ENCODE measurements around the gene PRRG4.
"Not testable (repeated sequence)": the region's sequence is repeated elsewhere in the genome, so short reads cannot be mapped to it uniquely, and the experiment has no call there.

The PRRG4 gene

DNA sequence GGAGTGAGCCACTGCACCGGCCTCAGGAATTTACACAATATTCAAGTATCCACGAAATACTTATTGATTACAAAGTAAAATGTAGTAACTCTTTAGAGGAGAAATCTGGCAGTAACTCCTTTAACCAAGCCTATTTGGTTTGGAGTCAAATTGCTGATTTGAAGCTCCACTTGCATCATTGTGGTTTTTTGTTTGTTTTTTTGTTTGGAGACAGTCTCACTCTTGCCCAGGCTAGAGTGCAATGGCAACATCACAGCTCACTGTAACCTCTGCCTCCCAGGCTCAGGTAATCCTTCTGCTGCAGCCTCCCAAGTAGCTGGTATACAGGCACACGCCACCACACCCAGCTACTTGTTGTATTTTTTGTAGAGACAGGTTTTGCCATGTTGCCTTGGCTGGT, 56.5 kb downstream of the PRRG4 start:
- no peak overlapping the region for H3K27ac ChIP-seq (ENCODE audit: low read length)
- no peak overlapping the region for H3K9ac ChIP-seq (ENCODE audit: low read depth, low read length)
- H3K4me2 ChIP-seq (ENCODE audit: insufficient read depth, low read length): no peak overlapping the region
- H3K79me2 ChIP-seq (ENCODE audit: insufficient read depth, low read length): no peaks in the 10 kb centered on the region
- no peaks in the 10 kb centered on the region for H3K9me3 ChIP-seq (ENCODE audit: insufficient read depth, low read length, severe bottlenecking)
- no peaks in the 10 kb centered on the region for H3K36me3 ChIP-seq (ENCODE audit: insufficient read depth, low read length)
- no peaks in the 10 kb centered on the region for H4K20me1 ChIP-seq (ENCODE audit: insufficient read depth, low read length)
- H2AFZ ChIP-seq (ENCODE audit: low read depth, low read length): no peak overlapping the region
- ATAC-seq (ENCODE audit: insufficient read depth, low read depth) (no peak), DNase-seq (no peak)
- no peak overlapping the region for H3K4me3 ChIP-seq (ENCODE audit: low read depth in 1 of 2, low read length in 2 of 2)
- TF ChIP-seq EZH2 (IDR thresholded peaks at IDR 0.05; ENCODE audit: borderline replicate concordance, low read depth, low read length, severe bottlenecking): no peak
- TF ChIP-seq, protein P1, sequence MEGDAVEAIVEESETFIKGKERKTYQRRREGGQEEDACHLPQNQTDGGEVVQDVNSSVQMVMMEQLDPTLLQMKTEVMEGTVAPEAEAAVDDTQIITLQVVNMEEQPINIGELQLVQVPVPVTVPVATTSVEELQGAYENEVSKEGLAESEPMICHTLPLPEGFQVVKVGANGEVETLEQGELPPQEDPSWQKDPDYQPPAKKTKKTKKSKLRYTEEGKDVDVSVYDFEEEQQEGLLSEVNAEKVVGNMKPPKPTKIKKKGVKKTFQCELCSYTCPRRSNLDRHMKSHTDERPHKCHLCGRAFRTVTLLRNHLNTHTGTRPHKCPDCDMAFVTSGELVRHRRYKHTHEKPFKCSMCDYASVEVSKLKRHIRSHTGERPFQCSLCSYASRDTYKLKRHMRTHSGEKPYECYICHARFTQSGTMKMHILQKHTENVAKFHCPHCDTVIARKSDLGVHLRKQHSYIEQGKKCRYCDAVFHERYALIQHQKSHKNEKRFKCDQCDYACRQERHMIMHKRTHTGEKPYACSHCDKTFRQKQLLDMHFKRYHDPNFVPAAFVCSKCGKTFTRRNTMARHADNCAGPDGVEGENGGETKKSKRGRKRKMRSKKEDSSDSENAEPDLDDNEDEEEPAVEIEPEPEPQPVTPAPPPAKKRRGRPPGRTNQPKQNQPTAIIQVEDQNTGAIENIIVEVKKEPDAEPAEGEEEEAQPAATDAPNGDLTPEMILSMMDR (IDR thresholded peaks at IDR 0.05; ENCODE audit: borderline replicate concordance, extremely low read depth, low read length, poor library complexity, severe bottlenecking): no peak
- H3K27me3 ChIP-seq (ENCODE audit: insufficient read depth, low read length, poor library complexity): no peaks in the 10 kb centered on the region
- H3K4me1 ChIP-seq (ENCODE audit: insufficient read depth, low read length): 0 out of 2 replicates have a peak, but pooled peaks cover under 1% of the 10 kb centered on the region

DNA sequence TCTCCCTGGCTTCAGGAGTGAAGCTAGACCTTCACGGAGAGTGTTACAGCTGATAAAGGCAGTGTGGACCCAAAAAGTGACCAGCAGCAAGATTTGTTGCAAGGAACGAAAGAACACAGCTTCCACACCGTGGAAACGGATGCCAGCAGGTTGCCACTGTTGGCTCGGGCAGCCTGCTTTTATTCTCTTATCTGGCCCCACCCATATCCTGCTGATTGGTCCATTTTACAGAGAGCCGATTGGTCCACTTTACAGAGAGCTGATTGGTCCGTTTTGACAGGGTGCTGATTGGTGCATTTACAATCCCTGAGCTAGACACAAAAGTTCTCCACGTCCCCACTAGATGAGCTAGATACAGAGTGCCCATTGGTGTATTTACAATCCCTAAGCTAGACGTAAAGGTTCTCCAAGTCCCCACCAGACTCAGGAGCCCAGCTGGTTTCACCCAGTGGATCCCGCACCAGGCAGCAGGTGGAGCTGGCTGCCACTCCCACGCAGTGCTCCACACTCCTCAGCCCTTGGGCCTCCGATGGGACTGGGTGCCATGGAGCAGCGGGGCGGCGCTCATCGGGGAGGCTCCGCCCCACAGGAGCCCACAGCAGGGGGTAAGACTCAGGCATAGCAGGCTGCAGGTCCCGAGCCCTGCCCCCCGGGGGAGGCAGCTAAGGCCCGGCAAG, 58.1 kb downstream of the PRRG4 start:
- H3K27ac ChIP-seq (ENCODE audit: low read length); DNase-seq; H3K9ac ChIP-seq (ENCODE audit: low read depth, low read length); H4K20me1 ChIP-seq (ENCODE audit: insufficient read depth, low read length); H3K4me2 ChIP-seq (ENCODE audit: insufficient read depth, low read length); H3K9me3 ChIP-seq (ENCODE audit: insufficient read depth, low read length, severe bottlenecking); H3K79me2 ChIP-seq (ENCODE audit: insufficient read depth, low read length); H3K4me3 ChIP-seq (ENCODE audit: low read depth in 1 of 2, low read length in 2 of 2); H3K36me3 ChIP-seq (ENCODE audit: insufficient read depth, low read length); H3K27me3 ChIP-seq (ENCODE audit: insufficient read depth, low read length, poor library complexity); ATAC-seq (ENCODE audit: insufficient read depth, low read depth); H2AFZ ChIP-seq (ENCODE audit: low read depth, low read length): not testable (repeated sequence)
- H3K4me1 ChIP-seq (ENCODE audit: insufficient read depth, low read length): peaks cover 13% of the 10 kb centered on the region

DNA sequence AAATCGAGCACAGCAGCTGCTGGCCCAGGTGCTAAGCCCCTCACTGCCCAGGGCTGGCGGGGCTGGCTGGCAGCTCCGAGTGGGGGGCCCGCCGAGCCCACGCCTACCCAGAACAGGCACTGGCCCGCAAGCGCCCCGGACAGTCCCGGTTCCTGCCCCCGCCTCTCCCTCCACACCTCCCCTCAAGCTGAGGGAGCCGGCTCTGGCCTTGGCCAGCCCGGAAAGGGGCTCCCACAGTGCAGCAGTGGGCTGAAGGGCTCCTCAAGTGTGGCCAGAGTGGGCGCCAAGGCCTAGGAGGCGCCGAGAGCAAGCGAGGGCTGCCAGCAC, 58.6 kb downstream of the PRRG4 start:
- not testable (repeated sequence) for H3K79me2 ChIP-seq (ENCODE audit: insufficient read depth, low read length); H3K27me3 ChIP-seq (ENCODE audit: insufficient read depth, low read length, poor library complexity); H3K36me3 ChIP-seq (ENCODE audit: insufficient read depth, low read length); H2AFZ ChIP-seq (ENCODE audit: low read depth, low read length); H3K4me3 ChIP-seq (ENCODE audit: low read depth in 1 of 2, low read length in 2 of 2); H3K4me2 ChIP-seq (ENCODE audit: insufficient read depth, low read length); H3K27ac ChIP-seq (ENCODE audit: low read length); ATAC-seq (ENCODE audit: insufficient read depth, low read depth); H3K9ac ChIP-seq (ENCODE audit: low read depth, low read length); H4K20me1 ChIP-seq (ENCODE audit: insufficient read depth, low read length); H3K9me3 ChIP-seq (ENCODE audit: insufficient read depth, low read length, severe bottlenecking); DNase-seq
- peaks cover 13% of the 10 kb centered on the region for H3K4me1 ChIP-seq (ENCODE audit: insufficient read depth, low read length)

DNA sequence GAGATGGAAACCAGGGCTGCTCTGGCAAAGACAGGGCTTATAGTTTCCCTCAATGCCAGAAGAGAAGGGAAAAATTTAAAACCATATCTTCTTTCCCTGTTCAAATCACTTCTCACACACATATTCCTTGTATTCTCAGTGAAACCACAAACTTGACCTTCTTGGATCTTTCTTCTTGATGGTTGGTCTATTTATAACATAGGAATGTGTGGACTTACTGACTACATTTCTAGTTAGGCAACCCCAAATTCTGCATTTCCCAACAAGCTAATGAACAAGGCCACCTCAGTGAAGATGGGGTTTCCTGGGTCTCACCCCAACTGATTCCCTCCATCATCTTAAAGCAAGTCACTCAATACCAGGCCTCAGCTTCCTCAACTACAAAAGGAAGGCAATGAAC, 59.1 kb downstream of the PRRG4 start:
- H3K4me3 ChIP-seq (ENCODE audit: low read depth in 1 of 2, low read length in 2 of 2): no peak overlapping the region
- peaks cover 13% of the 10 kb centered on the region for H3K4me1 ChIP-seq (ENCODE audit: insufficient read depth, low read length)
- H3K4me2 ChIP-seq (ENCODE audit: insufficient read depth, low read length): no peak overlapping the region
- H2AFZ ChIP-seq (ENCODE audit: low read depth, low read length): no peak overlapping the region
- H3K36me3 ChIP-seq (ENCODE audit: insufficient read depth, low read length): peaks cover 4% of the 10 kb centered on the region; the same call in 1 of the 2 replicates
- TF ChIP-seq, protein P1 (IDR thresholded peaks at IDR 0.05; ENCODE audit: borderline replicate concordance, extremely low read depth, low read length, poor library complexity, severe bottlenecking): no peak
- TF ChIP-seq EZH2 (IDR thresholded peaks at IDR 0.05; ENCODE audit: borderline replicate concordance, low read depth, low read length, severe bottlenecking): no peak
- H3K9ac ChIP-seq (ENCODE audit: low read depth, low read length): no peak overlapping the region
- ATAC-seq (ENCODE audit: insufficient read depth, low read depth): no peak
- H3K27me3 ChIP-seq (ENCODE audit: insufficient read depth, low read length, poor library complexity): no peaks in the 10 kb centered on the region
- DNase-seq: no peak
- no peaks in the 10 kb centered on the region for H4K20me1 ChIP-seq (ENCODE audit: insufficient read depth, low read length)
- no peaks in the 10 kb centered on the region for H3K9me3 ChIP-seq (ENCODE audit: insufficient read depth, low read length, severe bottlenecking)
- H3K27ac ChIP-seq (ENCODE audit: low read length): no peak overlapping the region
- H3K79me2 ChIP-seq (ENCODE audit: insufficient read depth, low read length): peaks cover 7% of the 10 kb centered on the region
